HEK293T (cell line): ENCODE results near the gene EXOC8.

Source experiments
- CTCF ChIA-PET: fragments of 350-600 bp; formaldehyde crosslinking; extraction: SDS; loops from one replicate; lab custom pipeline; 2021; ENCODE audit warnings: antibody characterized with exemption, inconsistent platforms; lab: Yijun Ruan, JAX
- POLR2A ChIA-PET: fragments of 350-600 bp; formaldehyde crosslinking; extraction: SDS; loops from one replicate; lab custom pipeline; 2020; ENCODE audit warnings: antibody characterized with exemption, inconsistent platforms; lab: Yijun Ruan, JAX
- DNase-seq: peaks from one replicate; pipeline ENCODE4 v3.0.0; 2012; ENCODE audit warnings: mixed read lengths; ENCODE audit errors: extremely low spot score
- ARNT ChIP-seq: fragments of 450-650 bp; IDR thresholded peaks from 2 replicates; pipeline ENCODE4 v1.6.1; 2017; ENCODE audit warnings: mild to moderate bottlenecking
- BHLHE40 ChIP-seq: fragments of 450-650 bp; IDR thresholded peaks from 2 replicates; pipeline ENCODE4 v1.6.1; 2016; ENCODE audit warnings: mild to moderate bottlenecking, moderate library complexity, borderline replicate concordance
- CTBP1 ChIP-seq: fragments of 450-650 bp; IDR thresholded peaks from 2 replicates; pipeline ENCODE4 v1.6.1; 2016; ENCODE audit warnings: borderline replicate concordance
- FOXA1 ChIP-seq: fragments of 450-650 bp; IDR thresholded peaks from 2 replicates; pipeline ENCODE4 v1.6.1; 2016; ENCODE audit warnings: mild to moderate bottlenecking
- FOXK2 ChIP-seq: fragments of 450-650 bp; IDR thresholded peaks from 2 replicates; pipeline ENCODE4 v1.6.1; 2016; ENCODE audit warnings: mild to moderate bottlenecking
- FOXM1 ChIP-seq: fragments of 450-650 bp; IDR thresholded peaks from 2 replicates; pipeline ENCODE4 v1.6.1; 2017; ENCODE audit warnings: mild to moderate bottlenecking, borderline replicate concordance
- HDGF ChIP-seq: fragments of 450-650 bp; IDR thresholded peaks from 2 replicates; pipeline ENCODE4 v1.6.1; 2017; ENCODE audit warnings: antibody characterized with exemption, borderline replicate concordance
- L3MBTL2 ChIP-seq: fragments of 450-650 bp; conservative IDR thresholded peaks from 2 replicates; pipeline ENCODE4 v1.6.1; 2016; ENCODE audit warnings: mild to moderate bottlenecking
- LEF1 ChIP-seq: fragments of 450-650 bp; IDR thresholded peaks from 2 replicates; pipeline ENCODE4 v1.6.1; 2017; ENCODE audit warnings: mild to moderate bottlenecking, borderline replicate concordance
- NFRKB ChIP-seq: fragments of 450-650 bp; IDR thresholded peaks from 2 replicates; pipeline ENCODE4 v1.6.1; 2016; ENCODE audit warnings: mild to moderate bottlenecking, moderate library complexity
- PKNOX1 ChIP-seq: fragments of 450-650 bp; IDR thresholded peaks from 2 replicates; pipeline ENCODE4 v1.6.1; 2016
- SP1 ChIP-seq: fragments of 450-650 bp; IDR thresholded peaks from 2 replicates; pipeline ENCODE4 v1.6.1; 2017
- SUZ12 ChIP-seq: fragments of 450-650 bp; IDR thresholded peaks from 2 replicates; pipeline ENCODE4 v1.6.1; 2016; ENCODE audit warnings: mild to moderate bottlenecking
- TARDBP ChIP-seq: fragments of 450-650 bp; IDR thresholded peaks from 2 replicates; pipeline ENCODE4 v1.6.1; 2016
- ZNF384 ChIP-seq: fragments of 450-650 bp; IDR thresholded peaks from 2 replicates; pipeline ENCODE4 v1.6.1; 2016

The EXOC8 gene

GRCh38 chr1:231347961-231348360, 10.3 kb upstream of the EXOC8 start:
- ChIA-PET POLR2A (interaction anchor here (1.4 to 1.9 kb wide), 2 partner anchors 10 kb away, joined by 4 to 9 read pairs; partner anchors contain the start of genes EXOC8 and SPRTN), CTCF (interaction anchor here (1.1 kb wide), 1 partner anchor 110 kb away, joined by 3 read pairs; no protein-coding TSS in a partner anchor)
- no peak for TF ChIP-seq CTBP1
- no peak for TF ChIP-seq NFRKB
- TF ChIP-seq PKNOX1 = no peak
- TF ChIP-seq SP1 = no peak
- TF ChIP-seq L3MBTL2 = no peak
- TF ChIP-seq FOXK2 = no peak
- no peak for TF ChIP-seq TARDBP
- DNase-seq = no peak

- ChIA-PET POLR2A (interaction anchor here (0.9 kb wide), 1 partner anchor 60 kb away, joined by 3 read pairs; no protein-coding TSS in a partner anchor), CTCF (interaction anchor here (0.6 to 0.7 kb wide), 2 partner anchors 94 to 307 kb away, joined by 3 read pairs; no protein-coding TSS in a partner anchor)
- TF ChIP-seq TARDBP (no peak), ARNT (no peak), SP1 (no peak), SUZ12 (no peak), CTBP1 (no peak), BHLHE40 (no peak), L3MBTL2 (no peak), LEF1 (no peak), FOXK2 (no peak), PKNOX1 (no peak), HDGF (no peak)
- no peak for DNase-seq
Measured at GRCh38 chr1:231340328-231341013, 2.8 kb upstream of the EXOC8 start.

- ChIA-PET CTCF (interaction anchor here (0.6 to 1.6 kb wide), 5 partner anchors 19 to 265 kb away, joined by 3 to 6 read pairs (median 3); no protein-coding TSS in a partner anchor), POLR2A (interaction anchor here (0.5 to 2.5 kb wide), 25 partner anchors 8 to 1289 kb away, joined by 3 to 15 read pairs (median 4); partner anchors contain the start of genes EGLN1 and TSNAX)
- TF ChIP-seq SP1 (no peak), L3MBTL2 (peak; percentile 77)
- DNase-seq = peak; percentile 91
Measured at GRCh38 chr1:231338270-231339128, 847 bp upstream of the EXOC8 start, which contains the start of gene SPRTN. SPRTN (plus strand) TSS chr1:231338293; CDS start chr1:231338384, 91 bp downstream.

GRCh38 chr1:231337043-231337471, 595 bp downstream of the EXOC8 start:
- ChIA-PET POLR2A (interaction anchor here (0.7 to 2.5 kb wide), 9 partner anchors 12 to 289 kb away, joined by 3 to 12 read pairs (median 4); partner anchors contain the start of genes EGLN1 and TSNAX), CTCF (interaction anchor here (1.9 kb wide), 1 partner anchor 22 kb away, joined by 10 read pairs; no protein-coding TSS in a partner anchor)
- DNase-seq = no peak
- TF ChIP-seq L3MBTL2 (peak; percentile 19; the same call in 1 of the 2 replicates), NFRKB (no peak)

GRCh38 chr1:231335663-231336602, 1.7 kb downstream of the EXOC8 start:
- POLR2A ChIA-PET = interaction anchor here (0.9 to 1.9 kb wide), 4 partner anchors 15 to 85 kb away, joined by 3 to 7 read pairs (median 4); no protein-coding TSS in a partner anchor
- DNase-seq = no peak
- TF ChIP-seq HDGF (no peak; the same call in 1 of the 2 replicates), L3MBTL2 (peak; percentile 32; the same call in 1 of the 2 replicates)
- CTCF ChIA-PET = interaction anchor here (0.6 to 1.9 kb wide), 2 partner anchors 20 to 229 kb away, joined by 4 to 10 read pairs; no protein-coding TSS in a partner anchor

GRCh38 chr1:231334952-231335351, 2.7 kb downstream of the EXOC8 start:
- DNase-seq = no peak
- ChIA-PET POLR2A (interaction anchor here (0.5 to 1.7 kb wide), 3 partner anchors 8 to 86 kb away, joined by 3 to 6 read pairs (median 3); no protein-coding TSS in a partner anchor), CTCF (interaction anchor here (0.6 to 1.9 kb wide), 3 partner anchors 19 to 230 kb away, joined by 4 to 10 read pairs (median 4); no protein-coding TSS in a partner anchor)
- TF ChIP-seq ARNT (no peak), L3MBTL2 (no peak), ZNF384 (no peak), FOXA1 (no peak), TARDBP (no peak), FOXM1 (no peak)
